ENCODE measurements around the gene ZNF248. TPM values are rescaled to one million over a fixed set of nuclear protein-coding genes. Genes with fewer than 3 reads are reported as not detected.

Gene ZNF248
- total and polyA plus RNA-seq, 9 of the 15 experiments (the other 6 are each of a cell fraction or from before 2014, with no cell fraction given), result 4.5 to 16.5 (median 10.2) TPM

GRCh38 chr10:37856881-37857286, 526 bp downstream of the ZNF248 start (continued):
- TF ChIP-seq ZNF512 (tag; IDR thresholded peaks at IDR 0.05) (no peak), ZBTB8A (IDR thresholded peaks at IDR 0.05; ENCODE audit: partially characterized antibody) (no peak), RBFOX2 (IDR thresholded peaks at IDR 0.05; ENCODE audit: low read depth, low read length) (no peak), ZNF75A (CRISPR knock-in tag; IDR thresholded peaks at IDR 0.05) (no peak), PYGO2 (tag; IDR thresholded peaks at IDR 0.05) (no peak), CSDE1 (IDR thresholded peaks at IDR 0.05) (no peak), FUS (optimal IDR thresholded peaks at IDR 0.05; ENCODE audit: low read depth, low read length) (no peak), NKRF (IDR thresholded peaks at IDR 0.05; ENCODE audit: borderline replicate concordance) (no peak), HEY1 (CRISPR knock-in tag; IDR thresholded peaks at IDR 0.05; ENCODE audit: borderline replicate concordance) (no peak), PHF8 (IDR thresholded peaks at IDR 0.05; ENCODE audit: borderline replicate concordance, low read length) (no peak), ZNF384 (IDR thresholded peaks at IDR 0.05; ENCODE audit: low read depth, low read length) (no peak), NCOA6 (IDR thresholded peaks at IDR 0.05) (no peak), ETV6 (IDR thresholded peaks at IDR 0.05; ENCODE audit: borderline replicate concordance in 1 of 2, low read depth in 2 of 2, low read length in 1 of 2) (no peak), ETV6 (CRISPR knock-in tag; IDR thresholded peaks at IDR 0.05; ENCODE audit: borderline replicate concordance) (no peak), NFIC (IDR thresholded peaks at IDR 0.05) (no peak), THAP12 (CRISPR knock-in tag; IDR thresholded peaks at IDR 0.05) (no peak), ZNF217 (CRISPR knock-in tag; IDR thresholded peaks at IDR 0.05) (no peak), ATF3 (IDR thresholded peaks at IDR 0.05) (no peak), ATF3 (CRISPR knock-in tag; conservative IDR thresholded peaks at IDR 0.05) (no peak), CBFA2T3 (IDR thresholded peaks at IDR 0.05) (peak; percentile 82), SMARCA4 (IDR thresholded peaks at IDR 0.05) (peak; percentile 19; the same call in 1 of the 2 replicates), MBD1 (CRISPR knock-in tag; IDR thresholded peaks at IDR 0.05) (no peak), RFX7 (CRISPR knock-in tag; IDR thresholded peaks at IDR 0.05) (no peak)
